GM23248 (cell line): ENCODE results near the gene CHST11.

ENCODE experiments used
- EZH2 ChIP-seq: fragments of 200-600 bp; sonication (generic); IDR thresholded peaks from 2 replicates; pipeline ENCODE4 v1.6.1; 2018; ENCODE audit warnings: antibody characterized with exemption, mild to moderate bottlenecking; ENCODE audit not compliant: insufficient read depth, poor library complexity, severe bottlenecking
- EZH2phosphoT487 ChIP-seq: fragments of 200-600 bp; sonication (generic); IDR thresholded peaks from 2 replicates; pipeline ENCODE4 v1.6.1; 2018; ENCODE audit warnings: antibody characterized with exemption, moderate library complexity, mild to moderate bottlenecking, low read depth; ENCODE audit not compliant: insufficient read depth

- TF ChIP-seq EZH2: no peak
- no peak for TF ChIP-seq EZH2phosphoT487
These were observed 146.8 kb downstream of the CHST11 start for GRCh38 chr12:104603545-104603973.
